ENCODE data around the gene PSMC3IP.

DNA sequence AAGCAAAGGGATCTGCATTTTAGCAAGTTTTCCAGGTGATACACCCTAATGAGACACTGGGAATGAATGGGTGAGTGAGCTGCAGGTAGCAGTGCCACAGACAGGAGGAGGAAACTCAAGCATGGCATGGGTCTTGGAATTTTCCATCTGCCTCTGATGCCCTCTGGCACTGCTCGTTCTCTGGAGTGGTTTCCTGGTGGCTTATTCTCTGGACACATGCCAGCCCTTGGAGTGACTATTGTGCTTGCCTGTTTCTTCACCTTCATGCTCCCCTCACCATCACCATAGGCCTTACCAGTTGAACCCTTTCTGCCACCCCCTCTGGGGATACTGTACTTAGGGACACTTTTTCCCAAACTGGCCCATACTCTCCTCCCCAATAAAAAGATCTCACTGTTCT lies 14.0 kb downstream of the PSMC3IP start:
- TF ChIP-seq, protein P1, sequence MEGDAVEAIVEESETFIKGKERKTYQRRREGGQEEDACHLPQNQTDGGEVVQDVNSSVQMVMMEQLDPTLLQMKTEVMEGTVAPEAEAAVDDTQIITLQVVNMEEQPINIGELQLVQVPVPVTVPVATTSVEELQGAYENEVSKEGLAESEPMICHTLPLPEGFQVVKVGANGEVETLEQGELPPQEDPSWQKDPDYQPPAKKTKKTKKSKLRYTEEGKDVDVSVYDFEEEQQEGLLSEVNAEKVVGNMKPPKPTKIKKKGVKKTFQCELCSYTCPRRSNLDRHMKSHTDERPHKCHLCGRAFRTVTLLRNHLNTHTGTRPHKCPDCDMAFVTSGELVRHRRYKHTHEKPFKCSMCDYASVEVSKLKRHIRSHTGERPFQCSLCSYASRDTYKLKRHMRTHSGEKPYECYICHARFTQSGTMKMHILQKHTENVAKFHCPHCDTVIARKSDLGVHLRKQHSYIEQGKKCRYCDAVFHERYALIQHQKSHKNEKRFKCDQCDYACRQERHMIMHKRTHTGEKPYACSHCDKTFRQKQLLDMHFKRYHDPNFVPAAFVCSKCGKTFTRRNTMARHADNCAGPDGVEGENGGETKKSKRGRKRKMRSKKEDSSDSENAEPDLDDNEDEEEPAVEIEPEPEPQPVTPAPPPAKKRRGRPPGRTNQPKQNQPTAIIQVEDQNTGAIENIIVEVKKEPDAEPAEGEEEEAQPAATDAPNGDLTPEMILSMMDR (conservative IDR thresholded peaks at IDR 0.05), result no peak
- TF ChIP-seq ZFX (IDR thresholded peaks at IDR 0.05), result no peak

All from C4-2B (cell line).